ENCODE results near the gene LANCL2. TPM values are rescaled to one million over a fixed set of nuclear protein-coding genes. Genes with fewer than 3 reads are reported as not detected.

LANCL2 gene
- total and polyA plus RNA-seq, 9 of the 15 experiments (the other 6 are each of a cell fraction or from before 2014, with no cell fraction given), result 5.3 to 18.5 (median 13.5) TPM

DNA sequence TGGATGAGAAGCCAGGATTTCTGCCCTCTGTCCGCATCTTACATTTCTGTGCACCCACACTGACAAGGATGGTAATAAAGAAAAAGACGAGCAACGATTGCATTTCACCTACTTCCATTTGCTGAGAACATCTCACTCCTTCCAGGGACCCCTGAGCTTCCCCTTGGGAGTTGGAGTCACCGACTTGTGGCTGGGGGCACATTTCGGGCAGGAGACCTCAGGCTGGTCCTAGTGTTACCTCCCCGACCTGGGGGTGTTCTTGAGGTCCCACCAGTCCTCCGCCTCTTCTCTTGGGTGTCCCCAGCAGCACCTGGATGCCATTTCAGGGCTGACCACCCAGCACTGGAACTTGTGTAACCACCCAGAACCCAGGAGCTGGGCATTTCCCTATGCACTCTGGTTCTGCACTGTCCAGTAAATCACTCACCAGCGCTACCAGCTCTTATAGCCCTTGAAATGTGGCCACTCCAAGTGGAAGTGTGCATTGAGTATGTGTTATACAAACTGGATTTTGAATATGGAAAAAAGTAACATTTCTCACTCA lies 84.9 kb downstream of the LANCL2 start:
- CTCF ChIA-PET (ENCODE audit: low intra/inter-chr PET ratio), result no interaction called here
- ATAC-seq, result no peak

More for the DNA sequence above, 84.9 kb downstream of the LANCL2 start:
- Histone ChIP-seq H3K4me2 (ENCODE audit: insufficient read depth, low read length) (no peak overlapping the region), H3K27ac (ENCODE audit: extremely low read depth, low read depth, low read length) (no peak overlapping the region), H3K9me1 (ENCODE audit: control insufficient read depth, insufficient read depth, low read length) (no peaks in the 10 kb centered on the region), H3K4me1 (replicated peaks in 1 of 2; ENCODE audit: control insufficient read depth in 2 of 2, insufficient read depth in 2 of 2, low read length in 2 of 2) (no peaks in the 10 kb centered on the region; a peak in 1 of 5 replicates), H3K36me3 (ENCODE audit: control insufficient read depth, insufficient read depth, low read length) (no peaks in the 10 kb centered on the region), H3K9me3 (replicated peaks; ENCODE audit: control insufficient read depth, insufficient read depth, low read depth, low read length) (no peaks in the 10 kb centered on the region), H3K79me2 (ENCODE audit: control insufficient read depth, insufficient read depth, low read length) (no peaks in the 10 kb centered on the region), H3K27me3 (ENCODE audit: control insufficient read depth in 2 of 2, insufficient read depth in 2 of 2, low read length in 2 of 2) (peaks cover 0 to 18% of the 10 kb centered on the region in 2 experiments; a peak in 3 of 5 replicates), H3K9ac (ENCODE audit: insufficient read depth in 1 of 2, low read depth in 2 of 2, low read length in 2 of 2) (no peak overlapping the region), H2AFZ (ENCODE audit: low read depth, low read length) (no peak overlapping the region), H4K20me1 (replicated peaks; ENCODE audit: control insufficient read depth, insufficient read depth, low read length) (no peaks in the 10 kb centered on the region), H3K4me3 (no peak overlapping the region)
- intact Hi-C loops (cut with micrococcal nuclease) (no loop called here), in situ Hi-C loops (cut with MboI) (loop anchor here (10.0 kb wide), 2 partner anchors 145 to 995 kb away; no protein-coding TSS in a partner anchor)
- no TSS peak for BruUV-seq (replicated peaks)
- FAIRE-seq (no peak), DNase-seq (ENCODE audit: extremely low read depth in 1 of 4, low spot score in 3 of 4) (no peak)
- no peak for TF ChIP-seq ESRRA (IDR thresholded peaks at IDR 0.05; ENCODE audit: borderline replicate concordance, low read depth)
- TF ChIP-seq SRSF7 (optimal IDR thresholded peaks at IDR 0.05; ENCODE audit: low read depth, low read length), result no peak
- TF ChIP-seq, protein P1, sequence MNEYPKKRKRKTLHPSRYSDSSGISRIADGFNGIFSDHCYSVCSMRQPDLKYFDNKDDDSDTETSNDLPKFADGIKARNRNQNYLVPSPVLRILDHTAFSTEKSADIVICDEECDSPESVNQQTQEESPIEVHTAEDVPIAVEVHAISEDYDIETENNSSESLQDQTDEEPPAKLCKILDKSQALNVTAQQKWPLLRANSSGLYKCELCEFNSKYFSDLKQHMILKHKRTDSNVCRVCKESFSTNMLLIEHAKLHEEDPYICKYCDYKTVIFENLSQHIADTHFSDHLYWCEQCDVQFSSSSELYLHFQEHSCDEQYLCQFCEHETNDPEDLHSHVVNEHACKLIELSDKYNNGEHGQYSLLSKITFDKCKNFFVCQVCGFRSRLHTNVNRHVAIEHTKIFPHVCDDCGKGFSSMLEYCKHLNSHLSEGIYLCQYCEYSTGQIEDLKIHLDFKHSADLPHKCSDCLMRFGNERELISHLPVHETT (CRISPR knock-in tag; conservative IDR thresholded peaks at IDR 0.05 in 1 of 2, IDR thresholded peaks at IDR 0.05 in 1 of 2), result no peak
- TF ChIP-seq HNRNPL (IDR thresholded peaks at IDR 0.05; ENCODE audit: low read depth, low read length), result no peak
- no peak for TF ChIP-seq ZNF778 (CRISPR knock-in tag; IDR thresholded peaks at IDR 0.05)
- TF ChIP-seq, protein P2, sequence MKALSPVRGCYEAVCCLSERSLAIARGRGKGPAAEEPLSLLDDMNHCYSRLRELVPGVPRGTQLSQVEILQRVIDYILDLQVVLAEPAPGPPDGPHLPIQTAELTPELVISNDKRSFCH (CRISPR knock-in tag; IDR thresholded peaks at IDR 0.05), result no peak
- TF ChIP-seq, protein P2 (tag; IDR thresholded peaks at IDR 0.05), result no peak
- no peak for TF ChIP-seq RAD21 (CRISPR knock-in tag; conservative IDR thresholded peaks at IDR 0.05 in 1 of 2, IDR thresholded peaks at IDR 0.05 in 1 of 2)
- TF ChIP-seq CBX8 (IDR thresholded peaks at IDR 0.05; ENCODE audit: borderline replicate concordance, extremely low read depth, low read depth, low read length, poor library complexity, severe bottlenecking), result no peak
- no peak for TF ChIP-seq ZNF134 (CRISPR knock-in tag; conservative IDR thresholded peaks at IDR 0.05)
- TF ChIP-seq THRAP3 (IDR thresholded peaks at IDR 0.05; ENCODE audit: borderline replicate concordance), result no peak
- no peak for TF ChIP-seq ZNF655 (CRISPR knock-in tag; IDR thresholded peaks at IDR 0.05)
- TF ChIP-seq TAF7 (tag; IDR thresholded peaks at IDR 0.05), result no peak
- TF ChIP-seq, protein P3, sequence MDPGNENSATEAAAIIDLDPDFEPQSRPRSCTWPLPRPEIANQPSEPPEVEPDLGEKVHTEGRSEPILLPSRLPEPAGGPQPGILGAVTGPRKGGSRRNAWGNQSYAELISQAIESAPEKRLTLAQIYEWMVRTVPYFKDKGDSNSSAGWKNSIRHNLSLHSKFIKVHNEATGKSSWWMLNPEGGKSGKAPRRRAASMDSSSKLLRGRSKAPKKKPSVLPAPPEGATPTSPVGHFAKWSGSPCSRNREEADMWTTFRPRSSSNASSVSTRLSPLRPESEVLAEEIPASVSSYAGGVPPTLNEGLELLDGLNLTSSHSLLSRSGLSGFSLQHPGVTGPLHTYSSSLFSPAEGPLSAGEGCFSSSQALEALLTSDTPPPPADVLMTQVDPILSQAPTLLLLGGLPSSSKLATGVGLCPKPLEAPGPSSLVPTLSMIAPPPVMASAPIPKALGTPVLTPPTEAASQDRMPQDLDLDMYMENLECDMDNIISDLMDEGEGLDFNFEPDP (CRISPR knock-in tag; IDR thresholded peaks at IDR 0.05), result no peak
- TF ChIP-seq TFAM (CRISPR knock-in tag; conservative IDR thresholded peaks at IDR 0.05), result no peak
- no peak for TF ChIP-seq EP400 (IDR thresholded peaks at IDR 0.05)
- TF ChIP-seq MYNN (IDR thresholded peaks at IDR 0.05), result no peak
- no peak for TF ChIP-seq MYNN (CRISPR knock-in tag; IDR thresholded peaks at IDR 0.05)
- no peak for TF ChIP-seq FOXA1 (IDR thresholded peaks at IDR 0.05; ENCODE audit: borderline replicate concordance)
- WGBS (ENCODE audit: insufficient coverage, low coverage, missing lambda C conversion rate), result 10% methylated on average over 8 of the region's 8 CpGs
- POLR2A ChIA-PET, result no interaction called here
